Activated B cell treated with CpG ODN at 0.5 μM for 24 hours (primary cell): ENCODE data around the gene KCNH2. TPM values are rescaled to one million over a fixed set of nuclear protein-coding genes. Genes with fewer than 3 reads are reported as not detected.

Experiments
- ATAC-seq: fragments of 200-7000 bp; cut with Tn5 transposase; one replicate; pipeline ENCODE4 v1.10.0; 2021; ENCODE audit warnings: low read depth, mild to moderate bottlenecking, moderate library complexity
- CTCF ChIA-PET: fragments of 350-600 bp; sonication (Branson Sonifier 250); formaldehyde crosslinking; loops from one replicate; lab custom pipeline; 2021; ENCODE audit warnings: antibody characterized with exemption; lab: Charles Lee
- POLR2A ChIA-PET: fragments of 350-600 bp; sonication (Branson Sonifier 250); formaldehyde crosslinking; loops from one replicate; lab custom pipeline; 2021; ENCODE audit warnings: antibody characterized with exemption; lab: Charles Lee
- DNase-seq: peaks from one replicate; pipeline ENCODE4 v3.0.0; 2022
- H3K27ac Mint-ChIP-seq: one replicate; pipeline ENCODE4 v1.8.0; 2020; ENCODE audit warnings: mixed read lengths
- H3K27me3 Mint-ChIP-seq: one replicate; pipeline ENCODE4 v1.8.0; 2021; ENCODE audit warnings: mixed read lengths
- H3K36me3 Mint-ChIP-seq: one replicate; pipeline ENCODE4 v1.8.0; 2021; ENCODE audit warnings: low read depth, mixed read lengths
- H3K4me1 Mint-ChIP-seq: one replicate; pipeline ENCODE4 v1.8.0; 2021; ENCODE audit warnings: mixed read lengths
- H3K4me3 Mint-ChIP-seq: one replicate; pipeline ENCODE4 v1.8.0; 2020; ENCODE audit warnings: mild to moderate bottlenecking, mixed read lengths
- H3K9me3 Mint-ChIP-seq: one replicate; pipeline ENCODE4 v1.8.0; 2020; ENCODE audit warnings: mixed read lengths
- CTCF ChIP-seq: fragments of 200-600 bp; IDR thresholded peaks from one replicate; pipeline ENCODE4 v1.8.0; 2022; ENCODE audit warnings: antibody characterized with exemption, mild to moderate bottlenecking
- intact Hi-C: fragments of 100-400 bp; cut with micrococcal nuclease; formaldehyde crosslinking; loops from one replicate; pipeline ENCODE4 v1.15.1; 2024
- total RNA-seq: library from RNA; stranded (reverse); gene quantifications from 2 replicates; pipeline ENCODE4 v1.2.3, GENCODE V29; 2022

The KCNH2 gene
- total RNA-seq, 1 donor from 2014 or later, result 0.29 TPM

GRCh38 chr7:150957133-150958020, 20.7 kb downstream of the KCNH2 start:
- ATAC-seq (no peak), DNase-seq (no peak)
- Mint-ChIP-seq H3K36me3 (no peaks in the 10 kb centered on the region), H3K9me3 (no peaks in the 10 kb centered on the region), H3K4me1 (no peaks in the 10 kb centered on the region), H3K27ac (no peak overlapping the region), H3K27me3 (peaks cover 40% of the 10 kb centered on the region), H3K4me3 (no peak overlapping the region)
- no peak for TF ChIP-seq CTCF
- CTCF ChIA-PET, result no interaction called here
- intact Hi-C loops, result no loop called here
- POLR2A ChIA-PET, result no interaction called here

- TF ChIP-seq CTCF, result no peak
- CTCF ChIA-PET, result no interaction called here
- Mint-ChIP-seq H3K27me3 (peaks cover 39% of the 10 kb centered on the region), H3K4me1 (no peaks in the 10 kb centered on the region), H3K36me3 (no peaks in the 10 kb centered on the region), H3K27ac (no peak overlapping the region), H3K4me3 (no peak overlapping the region), H3K9me3 (no peaks in the 10 kb centered on the region)
- ATAC-seq (no peak), DNase-seq (no peak)
- intact Hi-C loops, result no loop called here
- POLR2A ChIA-PET, result no interaction called here
Measured at GRCh38 chr7:150956395-150957132, 21.6 kb downstream of the KCNH2 start.

GRCh38 chr7:150955519-150956394, 22.4 kb downstream of the KCNH2 start:
- Mint-ChIP-seq H3K27me3 (peaks cover 37% of the 10 kb centered on the region), H3K9me3 (no peaks in the 10 kb centered on the region), H3K27ac (no peak overlapping the region), H3K4me3 (no peak overlapping the region), H3K4me1 (no peaks in the 10 kb centered on the region), H3K36me3 (no peaks in the 10 kb centered on the region)
- ChIA-PET POLR2A (no interaction called here), CTCF (no interaction called here)
- intact Hi-C loops, result no loop called here
- ATAC-seq (no peak), DNase-seq (no peak)
- TF ChIP-seq CTCF, result no peak

- TF ChIP-seq CTCF, result no peak
- intact Hi-C loops, result no loop called here
- H3K4me1 Mint-ChIP-seq, result no peaks in the 10 kb centered on the region
- H3K27me3 Mint-ChIP-seq, result peaks cover 33% of the 10 kb centered on the region
- no peaks in the 10 kb centered on the region for H3K9me3 Mint-ChIP-seq
- no peak for ATAC-seq
- no peak for DNase-seq
- ChIA-PET POLR2A (no interaction called here), CTCF (no interaction called here)
- H3K4me3 Mint-ChIP-seq, result no peak overlapping the region
- H3K27ac Mint-ChIP-seq, result no peak overlapping the region
- no peaks in the 10 kb centered on the region for H3K36me3 Mint-ChIP-seq
Measured at GRCh38 chr7:150954986-150955518, 23.1 kb downstream of the KCNH2 start.
